Astrocyte of the spinal cord (primary cell): ENCODE results near the gene SLC6A1.
"Not testable (repeated sequence)": the region's sequence is repeated elsewhere in the genome, so short reads cannot be mapped to it uniquely, and the experiment has no call there.

ENCODE experiments used
- DNase-seq: peaks from one replicate; pipeline ENCODE4 v3.0.0; 2011; ENCODE audit warnings: low read depth, low spot score
- H3K4me3 ChIP-seq: 2 replicates; pipeline ENCODE4 v1.5.1; 2011; ENCODE audit warnings: low read depth, mild to moderate bottlenecking, low read length, moderate library complexity
- CTCF ChIP-seq: IDR thresholded peaks from 2 replicates; pipeline ENCODE4 v1.5.1; 2012; ENCODE audit warnings: low read depth, mild to moderate bottlenecking, low read length, inconsistent platforms
- in situ Hi-C: cut with HindIII; loops from 2 replicates; pipeline ENCODE4 v1.10.0; 2017; ENCODE audit warnings: low sequenced_read_pairs

SLC6A1 gene

GRCh38 chr3:11059090-11059798 lies 66.7 kb downstream of the SLC6A1 start:
- DNase-seq = peak; percentile 68
- in situ Hi-C loops = no loop called here
- peak; percentile 92 for TF ChIP-seq CTCF
- no peak overlapping the region for H3K4me3 ChIP-seq

- TF ChIP-seq CTCF = no peak
- in situ Hi-C loops = no loop called here
- DNase-seq = no peak
- no peak overlapping the region for H3K4me3 ChIP-seq
Measured at GRCh38 chr3:11059799-11060115, 67.2 kb downstream of the SLC6A1 start.

GRCh38 chr3:11060500-11061251 lies 68.1 kb downstream of the SLC6A1 start:
- DNase-seq = peak; percentile 63
- peak overlapping the region; percentile 15 for H3K4me3 ChIP-seq
- in situ Hi-C loops = no loop called here
- TF ChIP-seq CTCF = peak; percentile 89

GRCh38 chr3:11061268-11061871 lies 68.8 kb downstream of the SLC6A1 start:
- H3K4me3 ChIP-seq, DNase-seq, in situ Hi-C loops: not testable (repeated sequence)

- in situ Hi-C loops = no loop called here
- DNase-seq = no peak
- no peak for TF ChIP-seq CTCF
- no peak overlapping the region for H3K4me3 ChIP-seq
Measured at GRCh38 chr3:11062704-11063103, 70.2 kb downstream of the SLC6A1 start.

- DNase-seq = no peak
- no peak for TF ChIP-seq CTCF
- no peak overlapping the region for H3K4me3 ChIP-seq
- in situ Hi-C loops = no loop called here
Measured at GRCh38 chr3:11071096-11071755, 78.7 kb downstream of the SLC6A1 start.
